Neural cell (in vitro differentiated cells): ENCODE data around the gene CAMSAP2. TPM values are rescaled to one million over a fixed set of nuclear protein-coding genes. Genes with fewer than 3 reads are reported as not detected.

ENCODE experiments used
- H2AFZ ChIP-seq: fragments of 200-600, 300-800 bp; sonication (generic), shearing (Covaris generic); 2 replicates; pipeline ENCODE4 v1.6.0; 2014; ENCODE audit warnings: low read depth, mild to moderate bottlenecking, antibody characterized with exemption, low read length, moderate library complexity
- H3F3A ChIP-seq: fragments of 200-600 bp; shearing (Covaris generic); 2 replicates; pipeline ENCODE4 v1.6.1; 2016; ENCODE audit warnings: mild to moderate bottlenecking, moderate library complexity, mixed read lengths, antibody characterized with exemption, low read length; ENCODE audit not compliant: insufficient read depth, poor library complexity, severe bottlenecking
- H3K27ac ChIP-seq: fragments of 200-600, 300-800 bp; sonication (generic), shearing (Covaris generic); 2 replicates; pipeline ENCODE4 v1.5.1; 2014; ENCODE audit warnings: mild to moderate bottlenecking, low read length, moderate library complexity
- H3K27me3 ChIP-seq: fragments of 300-800, 200-600 bp; sonication (generic), shearing (Covaris generic); 2 replicates; pipeline ENCODE4 v1.6.0; 2014; ENCODE audit warnings: mild to moderate bottlenecking, low read depth, low read length, moderate library complexity; ENCODE audit not compliant: insufficient read depth
- H3K36me3 ChIP-seq: fragments of 300-800, 200-600 bp; sonication (generic), shearing (Covaris generic); 2 replicates; pipeline ENCODE4 v1.5.1; 2014; ENCODE audit warnings: mild to moderate bottlenecking, antibody characterized with exemption, low read length, moderate library complexity; ENCODE audit not compliant: insufficient read depth
- H3K4me2 ChIP-seq: fragments of 300-800, 200-600 bp; sonication (generic), shearing (Covaris generic); 2 replicates; pipeline ENCODE4 v1.6.0; 2014; ENCODE audit warnings: mild to moderate bottlenecking, low read length
- H3K4me3 ChIP-seq: fragments of 300-800, 200-600 bp; sonication (generic), shearing (Covaris generic); 2 replicates; pipeline ENCODE4 v1.5.1; 2014; ENCODE audit warnings: mild to moderate bottlenecking, low read length, moderate library complexity
- H3K79me2 ChIP-seq: fragments of 200-600 bp; shearing (Covaris generic); replicated peaks from 2 replicates; pipeline ENCODE4 v1.6.0; 2014; ENCODE audit warnings: mild to moderate bottlenecking, low read length, moderate library complexity; ENCODE audit not compliant: insufficient read depth
- H3K9ac ChIP-seq: fragments of 300-800, 200-600 bp; sonication (generic), shearing (Covaris generic); 2 replicates; pipeline ENCODE4 v1.6.1; 2016; ENCODE audit warnings: mild to moderate bottlenecking, low read length, mixed read lengths
- H3K9me2 ChIP-seq: fragments of 200-600 bp; shearing (Covaris generic); 2 replicates; pipeline ENCODE4 v1.6.1; 2016; ENCODE audit warnings: mild to moderate bottlenecking, low read length, mixed read lengths; ENCODE audit not compliant: insufficient read depth
- H3K9me3 ChIP-seq: fragments of 200-600, 300-800 bp; sonication (generic), shearing (Covaris generic); 2 replicates; pipeline ENCODE4 v1.6.1; 2016; ENCODE audit warnings: mild to moderate bottlenecking, mixed run types, low read length, moderate library complexity, mixed read lengths
- H4K20me1 ChIP-seq: fragments of 200-600 bp; shearing (Covaris generic); 2 replicates; pipeline ENCODE4 v1.6.1; 2016; ENCODE audit warnings: mild to moderate bottlenecking, mixed run types; ENCODE audit not compliant: insufficient read depth
- CTCF ChIP-seq: fragments of 450-650 bp; IDR thresholded peaks from 2 replicates; pipeline ENCODE4 v1.5.1; 2014; ENCODE audit warnings: antibody characterized with exemption, mild to moderate bottlenecking, moderate library complexity; ENCODE audit not compliant: poor library complexity, severe bottlenecking
- EP300 ChIP-seq: fragments of 450-650 bp; conservative IDR thresholded peaks from 2 replicates; pipeline ENCODE4 v1.6.1; 2014; ENCODE audit warnings: antibody characterized with exemption, mild to moderate bottlenecking, moderate library complexity; ENCODE audit not compliant: poor library complexity, severe bottlenecking
- EZH2 ChIP-seq: fragments of 200-600, 300-800 bp; shearing (Covaris generic), sonication (generic); IDR thresholded peaks from 2 replicates; pipeline ENCODE4 v1.6.1; 2014; ENCODE audit warnings: antibody characterized with exemption, low read length, borderline replicate concordance, mild to moderate bottlenecking; ENCODE audit not compliant: insufficient read depth, poor library complexity, severe bottlenecking
- MXI1 ChIP-seq: fragments of 450-650 bp; conservative IDR thresholded peaks from 2 replicates; pipeline ENCODE4 v1.6.1; 2014; ENCODE audit warnings: antibody characterized with exemption, mild to moderate bottlenecking; ENCODE audit not compliant: poor library complexity, severe bottlenecking
- POLR2AphosphoS5 ChIP-seq: IDR thresholded peaks from 2 replicates; pipeline ENCODE4 v1.6.1; 2012
- RAD21 ChIP-seq: fragments of 450-650 bp; conservative IDR thresholded peaks from 2 replicates; pipeline ENCODE4 v1.6.1; 2014; ENCODE audit warnings: antibody characterized with exemption, mild to moderate bottlenecking, moderate library complexity
- REST ChIP-seq: IDR thresholded peaks from 2 replicates; pipeline ENCODE4 v1.6.1; 2012; ENCODE audit warnings: borderline replicate concordance
- SMC3 ChIP-seq: fragments of 450-650 bp; conservative IDR thresholded peaks from 2 replicates; pipeline ENCODE4 v1.6.1; 2014; ENCODE audit warnings: antibody characterized with exemption, mild to moderate bottlenecking, moderate library complexity; ENCODE audit not compliant: poor library complexity
- TAF1 ChIP-seq: IDR thresholded peaks from 2 replicates; pipeline ENCODE4 v1.6.1; 2012; ENCODE audit warnings: low read depth
- polyA plus RNA-seq: library from polyadenylated mRNA; depleted of rRNA; stranded (reverse); fragments of >200 nt; gene quantifications from 2 replicates; pipeline ENCODE4 v1.2.3, GENCODE V29; 2014

Gene CAMSAP2
- polyA plus RNA-seq, 1 donor from 2014 or later: 52.7 TPM

- H2AFZ ChIP-seq: no peak overlapping the region
- H3K79me2 ChIP-seq: no peaks in the 10 kb centered on the region
- H3K27me3 ChIP-seq: no peaks in the 10 kb centered on the region
- no peak overlapping the region for H3K27ac ChIP-seq
- H4K20me1 ChIP-seq: no peaks in the 10 kb centered on the region
- no peaks in the 10 kb centered on the region for H3K36me3 ChIP-seq
- no peaks in the 10 kb centered on the region for H3F3A ChIP-seq
- H3K9me3 ChIP-seq: no peaks in the 10 kb centered on the region
- H3K9ac ChIP-seq: no peak overlapping the region
- TF ChIP-seq CTCF (no peak), MXI1 (no peak), REST (no peak), RAD21 (no peak), EZH2 (no peak)
- no peak overlapping the region for H3K4me3 ChIP-seq
- no peak overlapping the region for H3K4me2 ChIP-seq
- no peaks in the 10 kb centered on the region for H3K9me2 ChIP-seq
These were observed 18.5 kb upstream of the CAMSAP2 start for GRCh38 chr1:200720199-200720598.

GRCh38 chr1:200724064-200724463 lies 14.6 kb upstream of the CAMSAP2 start:
- no peaks in the 10 kb centered on the region for H3K9me2 ChIP-seq
- no peaks in the 10 kb centered on the region for H4K20me1 ChIP-seq
- no peak overlapping the region for H3K4me2 ChIP-seq
- no peaks in the 10 kb centered on the region for H3K9me3 ChIP-seq
- H3K4me3 ChIP-seq: no peak overlapping the region
- no peak overlapping the region for H3K9ac ChIP-seq
- no peak overlapping the region for H3K27ac ChIP-seq
- no peak overlapping the region for H2AFZ ChIP-seq
- TF ChIP-seq MXI1: no peak
- no peak for TF ChIP-seq SMC3
- TF ChIP-seq EZH2: no peak
- no peaks in the 10 kb centered on the region for H3K27me3 ChIP-seq
- H3F3A ChIP-seq: no peaks in the 10 kb centered on the region
- no peaks in the 10 kb centered on the region for H3K79me2 ChIP-seq
- no peaks in the 10 kb centered on the region for H3K36me3 ChIP-seq

- Histone ChIP-seq H3K27me3 (no peaks in the 10 kb centered on the region), H3F3A (no peaks in the 10 kb centered on the region), H3K9ac (no peak overlapping the region), H3K4me2 (no peak overlapping the region), H2AFZ (no peak overlapping the region), H3K36me3 (no peaks in the 10 kb centered on the region), H3K79me2 (no peaks in the 10 kb centered on the region), H3K9me2 (no peaks in the 10 kb centered on the region), H3K27ac (no peak overlapping the region), H3K9me3 (no peaks in the 10 kb centered on the region), H3K4me3 (no peak overlapping the region), H4K20me1 (no peaks in the 10 kb centered on the region)
- TF ChIP-seq EP300: no peak
- TF ChIP-seq EZH2: no peak
- no peak for TF ChIP-seq RAD21
- TF ChIP-seq TAF1: no peak
- TF ChIP-seq POLR2AphosphoS5: no peak
- no peak for TF ChIP-seq CTCF
- no peak for TF ChIP-seq MXI1
These were observed 11.4 kb upstream of the CAMSAP2 start for GRCh38 chr1:200727257-200727656.
